Neural progenitor cell (in vitro differentiated cells): ENCODE data around the gene ZNF345. TPM values are rescaled to one million over a fixed set of nuclear protein-coding genes. Genes with fewer than 3 reads are reported as not detected.

Experiments
- DNase-seq: peaks from one replicate; pipeline ENCODE4 v3.0.0-alpha.2; 2016; ENCODE audit warnings: low spot score
- H2AFZ ChIP-seq: fragments of 200-600 bp; sonication (generic); replicated peaks from 2 replicates; pipeline ENCODE4 v1.6.1; 2016; ENCODE audit warnings: antibody characterized with exemption
- H3F3A ChIP-seq: fragments of 200-600 bp; sonication (generic); 2 replicates; pipeline ENCODE4 v1.6.1; 2016; ENCODE audit warnings: antibody characterized with exemption, low read depth
- H3K27ac ChIP-seq: fragments of 200-600 bp; sonication (generic); 2 replicates; pipeline ENCODE4 v1.5.1; 2016; ENCODE audit warnings: mild to moderate bottlenecking
- H3K27me3 ChIP-seq: fragments of 200-600 bp; sonication (generic); 2 replicates; pipeline ENCODE4 v1.6.1; 2016; ENCODE audit warnings: mild to moderate bottlenecking, moderate library complexity
- H3K36me3 ChIP-seq: fragments of 200-600 bp; sonication (generic); 2 replicates; pipeline ENCODE4 v1.5.1; 2016
- H3K4me1 ChIP-seq: fragments of 200-600 bp; sonication (generic); 2 replicates; pipeline ENCODE4 v1.6.1; 2016; ENCODE audit warnings: mixed run types
- H3K4me2 ChIP-seq: fragments of 200-600 bp; sonication (generic); 2 replicates; pipeline ENCODE4 v1.6.1; 2016
- H3K4me3 ChIP-seq: fragments of 200-600 bp; sonication (generic); 2 replicates; pipeline ENCODE4 v1.5.1; 2016
- H3K79me2 ChIP-seq: fragments of 200-600 bp; sonication (generic); 2 replicates; pipeline ENCODE4 v1.6.1; 2016; ENCODE audit warnings: low read depth
- H3K9ac ChIP-seq: fragments of 200-600 bp; sonication (generic); 2 replicates; pipeline ENCODE4 v1.6.1; 2016
- H3K9me3 ChIP-seq: fragments of 200-600 bp; sonication (generic); 2 replicates; pipeline ENCODE4 v1.5.1; 2016; ENCODE audit warnings: low read depth
- H4K20me1 ChIP-seq: fragments of 200-600 bp; sonication (generic); 2 replicates; pipeline ENCODE4 v1.6.1; 2016; ENCODE audit warnings: low read depth
- H3K27ac Mint-ChIP-seq: 3 replicates; pipeline ENCODE4 v1.8.0; 2021; ENCODE audit warnings: mixed read lengths
- H3K27me3 Mint-ChIP-seq: 2 replicates; pipeline ENCODE4 v1.8.0; 2022; ENCODE audit warnings: low read depth, mild to moderate bottlenecking, inconsistent platforms, moderate library complexity, mixed read lengths; ENCODE audit not compliant: insufficient read depth
- H3K36me3 Mint-ChIP-seq: 3 replicates; pipeline ENCODE4 v1.8.0; 2021; ENCODE audit warnings: mixed read lengths
- H3K4me1 Mint-ChIP-seq: 3 replicates; pipeline ENCODE4 v1.8.0; 2021; ENCODE audit warnings: mixed read lengths
- H3K4me3 Mint-ChIP-seq: 3 replicates; pipeline ENCODE4 v1.8.0; 2021; ENCODE audit warnings: mild to moderate bottlenecking, moderate library complexity, mixed read lengths
- H3K9me3 Mint-ChIP-seq: 3 replicates; pipeline ENCODE4 v1.8.0; 2020; ENCODE audit warnings: mixed read lengths
- CTCF ChIP-seq: fragments of 200-600 bp; sonication (generic); IDR thresholded peaks from 2 replicates; pipeline ENCODE4 v1.5.1; 2017; ENCODE audit warnings: antibody characterized with exemption, mild to moderate bottlenecking
- EZH2 ChIP-seq: fragments of 200-600 bp; sonication (generic); IDR thresholded peaks from 2 replicates; pipeline ENCODE4 v1.6.1; 2017; ENCODE audit warnings: antibody characterized with exemption, mild to moderate bottlenecking, moderate library complexity
- EZH2phosphoT487 ChIP-seq: fragments of 200-600 bp; sonication (generic); IDR thresholded peaks from 2 replicates; pipeline ENCODE4 v1.6.1; 2017; ENCODE audit warnings: antibody characterized with exemption
- total RNA-seq: library from RNA; depleted of rRNA; stranded (reverse); fragments of >200 nt; gene quantifications from 2 replicates; pipeline ENCODE4 v1.2.3, GENCODE V29; 2015; ENCODE audit warnings: low replicate concordance

Gene ZNF345
- total RNA-seq, 1 donor from 2014 or later: 18.1 TPM

- Mint-ChIP-seq H3K4me1 (no peaks in the 10 kb centered on the region), H3K27me3 (peaks cover 3% of the 10 kb centered on the region), H3K27ac (no peak overlapping the region), H3K9me3 (peaks cover 81% of the 10 kb centered on the region), H3K4me3 (no peak overlapping the region), H3K36me3 (peaks cover 60% of the 10 kb centered on the region)
- Histone ChIP-seq H3K4me1 (no peaks in the 10 kb centered on the region), H3K79me2 (no peaks in the 10 kb centered on the region), H3K27me3 (no peaks in the 10 kb centered on the region), H3K4me2 (no peak overlapping the region), H3K27ac (no peak overlapping the region), H3K4me3 (no peak overlapping the region), H4K20me1 (no peaks in the 10 kb centered on the region), H2AFZ (no peak overlapping the region), H3K36me3 (peaks cover 60% of the 10 kb centered on the region), H3F3A (no peaks in the 10 kb centered on the region), H3K9ac (no peak overlapping the region), H3K9me3 (peaks cover 70% of the 10 kb centered on the region)
- no peak for DNase-seq
- TF ChIP-seq CTCF: no peak
- no peak for TF ChIP-seq EZH2
- no peak for TF ChIP-seq EZH2phosphoT487
These were observed 41.2 kb downstream of the ZNF345 start for GRCh38 chr19:36891768-36892357.

- no peaks in the 10 kb centered on the region for H3K4me1 ChIP-seq
- H4K20me1 ChIP-seq: no peaks in the 10 kb centered on the region
- Mint-ChIP-seq H3K27me3 (peaks cover 3% of the 10 kb centered on the region), H3K4me1 (no peaks in the 10 kb centered on the region), H3K27ac (no peak overlapping the region), H3K36me3 (peaks cover 57% of the 10 kb centered on the region), H3K4me3 (no peak overlapping the region), H3K9me3 (peaks cover 82% of the 10 kb centered on the region)
- no peak overlapping the region for H2AFZ ChIP-seq
- H3K9ac ChIP-seq: no peak overlapping the region
- peaks cover 77% of the 10 kb centered on the region for H3K9me3 ChIP-seq
- H3F3A ChIP-seq: no peaks in the 10 kb centered on the region
- no peak for DNase-seq
- no peaks in the 10 kb centered on the region for H3K27me3 ChIP-seq
- no peak overlapping the region for H3K4me3 ChIP-seq
- no peaks in the 10 kb centered on the region for H3K79me2 ChIP-seq
- H3K27ac ChIP-seq: no peak overlapping the region
- no peak for TF ChIP-seq CTCF
- TF ChIP-seq EZH2phosphoT487: no peak
- no peak for TF ChIP-seq EZH2
- H3K4me2 ChIP-seq: no peak overlapping the region
- peaks cover 77% of the 10 kb centered on the region for H3K36me3 ChIP-seq
These were observed 44.2 kb downstream of the ZNF345 start for GRCh38 chr19:36894849-36895383.

GRCh38 chr19:36898422-36898821, 47.7 kb downstream of the ZNF345 start:
- Histone ChIP-seq H3K27ac (no peak overlapping the region), H3K9me3 (peaks cover 55% of the 10 kb centered on the region), H3K27me3 (no peaks in the 10 kb centered on the region), H3F3A (no peaks in the 10 kb centered on the region), H3K4me3 (no peak overlapping the region), H3K79me2 (no peaks in the 10 kb centered on the region), H4K20me1 (no peaks in the 10 kb centered on the region), H3K4me1 (no peaks in the 10 kb centered on the region), H3K4me2 (no peak overlapping the region), H3K36me3 (peaks cover 59% of the 10 kb centered on the region), H3K9ac (no peak overlapping the region), H2AFZ (no peak overlapping the region)
- DNase-seq: no peak
- Mint-ChIP-seq H3K27me3 (peaks cover 5% of the 10 kb centered on the region), H3K4me3 (no peak overlapping the region), H3K9me3 (peaks cover 76% of the 10 kb centered on the region), H3K27ac (no peak overlapping the region), H3K36me3 (peaks cover 36% of the 10 kb centered on the region), H3K4me1 (no peaks in the 10 kb centered on the region)
- no peak for TF ChIP-seq EZH2
- no peak for TF ChIP-seq CTCF
- TF ChIP-seq EZH2phosphoT487: no peak
